K562 (cell line): ENCODE measurements around the gene CRYAA. TPM values are rescaled to one million over a fixed set of nuclear protein-coding genes. Genes with fewer than 3 reads are reported as not detected.

Experiments used
- ATAC-seq: fragments of 200-7000 bp; cut with Tn5 transposase; 3 replicates; pipeline ENCODE4 v1.9.1; 2020; ENCODE audit warnings: moderate library complexity
- BruUV-seq: library from RNA; stranded (reverse); fragments of 400-500 nt; replicated peaks from 2 replicates; lab custom pipeline; 2021; lab: Mats Ljungman, UMichigan
- CTCF ChIA-PET: fragments of 300-600 bp; formaldehyde crosslinking; extraction: SDS; loops from one replicate; lab custom pipeline; 2021; ENCODE audit warnings: low intra/inter-chr PET ratio; lab: Yijun Ruan, JAX
- POLR2A ChIA-PET: fragments of 300-600, 350-650 bp; sonication (Branson Sonifier 250); formaldehyde crosslinking; extraction: SDS; loops from one replicate; lab custom pipeline; 2021; ENCODE audit warnings: antibody characterized with exemption, inconsistent platforms; lab: Yijun Ruan, JAX
- DNase-seq, 4 experiments: peaks; one replicate each; pipeline versions ENCODE4 v3.0.0 to v3.0.0-alpha.2; 2011 to 2018; ENCODE audit warnings: low spot score in 3 of 4, mixed read lengths in 3 of 4; ENCODE audit errors: extremely low read depth in 1 of 4
- FAIRE-seq: peaks from 2 replicates; lab custom pipeline; 2011; peaks lifted over from hg19 to GRCh38; lab: Jason Lieb, UNC
- H2AFZ ChIP-seq: 2 replicates; pipeline ENCODE4 v1.6.0; 2011; ENCODE audit warnings: low read depth, low read length, control low read depth, inconsistent platforms
- H3K27ac ChIP-seq: fragments of 200-600 bp; 3 replicates; pipeline ENCODE4 v1.8.0; 2011; ENCODE audit warnings: low read depth, mild to moderate bottlenecking, control low read depth, inconsistent platforms, low read length, moderate library complexity, mixed read lengths; ENCODE audit errors: extremely low read depth
- H3K27me3 ChIP-seq, 2 experiments: fragments of 300-600 bp in 1 of 2; 2 replicates in 1 of 2; 3 replicates in 1 of 2; pipeline versions ENCODE4 v1.6.0 to v1.8.0; 2011; ENCODE audit warnings: inconsistent platforms in 2 of 2, low read length in 2 of 2, mild to moderate bottlenecking in 1 of 2, mixed read lengths in 1 of 2, moderate library complexity in 1 of 2; ENCODE audit not compliant: control insufficient read depth in 2 of 2, insufficient read depth in 2 of 2
- H3K36me3 ChIP-seq: fragments of 300-600 bp; 3 replicates; pipeline ENCODE4 v1.8.0; 2011; ENCODE audit warnings: mild to moderate bottlenecking, low read length, inconsistent platforms; ENCODE audit not compliant: control insufficient read depth, insufficient read depth
- H3K4me1 ChIP-seq, 2 experiments: fragments of 200-600 bp in 1 of 2; replicated peaks in 1 of 2; 2 replicates in 1 of 2; 3 replicates in 1 of 2; pipeline versions ENCODE4 v1.5.1 to v1.8.0; 2011; ENCODE audit warnings: inconsistent platforms in 2 of 2, low read length in 2 of 2, mild to moderate bottlenecking in 1 of 2, mixed read lengths in 1 of 2, moderate library complexity in 1 of 2; ENCODE audit not compliant: control insufficient read depth in 2 of 2, insufficient read depth in 2 of 2
- H3K4me2 ChIP-seq: 2 replicates; pipeline ENCODE4 v1.6.1; 2011; ENCODE audit warnings: low read length, control low read depth, inconsistent platforms, mixed read lengths; ENCODE audit not compliant: insufficient read depth
- H3K4me3 ChIP-seq: fragments of 200-600 bp; sonication (generic), shearing (Covaris generic); 2 replicates; pipeline ENCODE4 v1.5.1; 2016; ENCODE audit warnings: control low read depth, inconsistent platforms
- H3K79me2 ChIP-seq: fragments of 200-600 bp; 3 replicates; pipeline ENCODE4 v1.8.0; 2011; ENCODE audit warnings: low read length, inconsistent platforms; ENCODE audit not compliant: control insufficient read depth, insufficient read depth
- H3K9ac ChIP-seq, 2 experiments: 2 replicates each; pipeline versions ENCODE4 v1.6.0 to v1.6.1; 2011; ENCODE audit warnings: low read depth in 2 of 2, low read length in 2 of 2, control low read depth in 1 of 2, inconsistent platforms in 1 of 2, mild to moderate bottlenecking in 1 of 2, mixed read lengths in 1 of 2; ENCODE audit not compliant: insufficient read depth in 1 of 2
- H3K9me1 ChIP-seq: one replicate; pipeline ENCODE4 v1.6.0; 2011; ENCODE audit warnings: inconsistent platforms, mild to moderate bottlenecking, low read length, moderate library complexity; ENCODE audit not compliant: control insufficient read depth, insufficient read depth
- H3K9me3 ChIP-seq: replicated peaks from 2 replicates; pipeline ENCODE4 v1.5.1; 2011; ENCODE audit warnings: low read depth, low read length, inconsistent platforms; ENCODE audit not compliant: control insufficient read depth, insufficient read depth
- H4K20me1 ChIP-seq: replicated peaks from 2 replicates; pipeline ENCODE4 v1.6.1; 2011; ENCODE audit warnings: low read length, inconsistent platforms, mixed read lengths; ENCODE audit not compliant: control insufficient read depth, insufficient read depth
- CTCF ChIP-seq, 3 experiments: IDR thresholded peaks in 2 of 3; conservative IDR thresholded peaks in 1 of 3; 2 replicates each; pipeline ENCODE4 v1.5.1; 2011 to 2012; ENCODE audit warnings: low read length in 3 of 3, mild to moderate bottlenecking in 3 of 3, control low read depth in 2 of 3, improper control_type of control experiment in 1 of 3, inconsistent platforms in 1 of 3, low read depth in 1 of 3, mixed read lengths in 1 of 3, moderate library complexity in 1 of 3; ENCODE audit not compliant: insufficient read depth in 2 of 3
- WGBS: fragments of 100-300 bp; shearing (Covaris generic); methylation state at CpG from one replicate; pipeline ENCODE4 v1.1.6; 2016; ENCODE audit warnings: low coverage, mixed read lengths; ENCODE audit not compliant: insufficient coverage; ENCODE audit errors: missing lambda C conversion rate; 5-methylcytosine and 5-hydroxymethylcytosine counted together
- in situ Hi-C: fragments of 300-500 bp; cut with MboI; formaldehyde crosslinking; loops from 4 replicates; pipeline ENCODE4 v1.15.0; 2018; ENCODE audit warnings: inconsistent platforms, mixed read lengths
- intact Hi-C: fragments of 100-400 bp; cut with micrococcal nuclease; formaldehyde crosslinking; loops from 2 replicates; pipeline ENCODE4 v1.14.2; 2022
- polyA plus RNA-seq, 8 experiments: library from polyadenylated mRNA; depleted of rRNA in 4 of 8; stranded (reverse) in 5 of 8; unstranded in 3 of 8; fragments of >200 nt; fragmentation: Nextera tagmentation in 2 of 8; fragmentation: Illumina TruSeq in 1 of 8; extraction: Ambion mirVana in 2 of 8; extraction: Trizol in 1 of 8; gene quantifications; 2 replicates each; pipeline versions ENCODE4 v1.2.1 to v1.2.3, GENCODE V29; 2011 to 2014; ENCODE audit warnings: inconsistent platforms in 1 of 8, missing spikeins in 1 of 8
- total RNA-seq, 7 experiments: library from RNA; depleted of rRNA in 6 of 7; stranded (reverse); fragments of >200 nt in 6 of 7; fragmentation: Illumina TruSeq in 2 of 7; extraction: Trizol in 2 of 7; gene quantifications; 2 replicates each; pipeline versions ENCODE4 v1.2.1 to v1.2.3, GENCODE V29; 2011 to 2021; ENCODE audit warnings: low replicate concordance in 1 of 7
- TF ChIP-seq, protein P1 (sequence below): fragments of 450-650 bp; conservative IDR thresholded peaks from 2 replicates; pipeline ENCODE4 v1.6.1; 2016; ENCODE audit warnings: missing genetic modification characterization, low read depth, mild to moderate bottlenecking, missing compliant biosample characterization, moderate library complexity

The CRYAA gene
- total and polyA plus RNA-seq, 9 of the 15 experiments (the other 6 are each of a cell fraction or from before 2014, with no cell fraction given) = not detected

DNA sequence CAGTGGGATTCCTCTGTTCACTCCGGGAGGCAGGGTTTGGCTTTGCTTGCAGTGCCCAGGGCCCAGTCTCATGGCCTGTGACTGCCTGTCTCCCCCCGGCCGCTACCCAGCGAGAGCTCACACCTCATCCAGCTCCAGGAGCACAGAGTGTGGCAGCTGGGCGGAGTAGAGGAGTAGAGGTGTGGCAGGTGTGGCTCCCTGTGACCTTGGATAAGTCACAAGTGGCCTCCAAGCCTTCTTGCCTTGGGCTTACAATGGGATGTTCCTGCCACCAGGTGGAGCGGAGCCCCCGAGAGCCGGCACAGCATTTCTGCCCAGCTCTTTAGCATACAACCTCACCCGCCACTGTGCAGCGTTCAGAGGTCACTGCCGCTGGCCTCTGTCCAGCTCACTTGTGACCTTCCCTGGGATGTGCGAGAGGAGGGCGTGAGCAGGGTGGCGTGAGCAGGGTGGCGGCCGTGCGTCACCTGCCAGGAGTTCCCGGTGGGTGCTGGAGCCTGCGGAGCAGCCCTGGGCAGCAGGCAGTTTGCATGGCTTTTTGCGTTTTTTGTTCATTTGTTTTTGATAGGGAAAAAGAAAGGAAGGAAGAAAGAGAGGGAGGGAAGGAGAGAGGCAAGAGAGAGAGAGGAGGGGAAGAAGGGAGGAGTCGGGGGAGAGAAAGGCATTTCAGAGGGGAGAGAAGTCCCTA, 42.4 kb downstream of the CRYAA start:
- no peak for DNase-seq
- Histone ChIP-seq H3K9me3 (0 out of 2 replicates have a peak, but pooled peaks cover 1% of the 10 kb centered on the region), H3K79me2 (no peaks in the 10 kb centered on the region), H3K4me3 (no peak overlapping the region), H3K4me1 (no peaks in the 10 kb centered on the region), H3K9me1 (no peaks in the 10 kb centered on the region), H3K36me3 (no peaks in the 10 kb centered on the region), H3K4me2 (no peak overlapping the region), H4K20me1 (no peaks in the 10 kb centered on the region), H2AFZ (no peak overlapping the region), H3K9ac (no peak overlapping the region), H3K27ac (no peak overlapping the region), H3K27me3 (peaks cover 8 to 40% of the 10 kb centered on the region in 2 experiments; a peak in 4 of 5 replicates)
- ATAC-seq = peak; percentile 33; the same call in 1 of the 3 replicates
- intact Hi-C loops (no loop called here), in situ Hi-C loops (loop anchor here (25.0 kb wide), 1 partner anchor 276 kb away; no protein-coding TSS in a partner anchor)
- BruUV-seq = no TSS peak
- no peak for FAIRE-seq
- POLR2A ChIA-PET = no interaction called here
- WGBS = 0% methylated on average over 21 of the region's 21 CpGs
- TF ChIP-seq CTCF (IDR thresholded peaks at IDR 0.05 in 2 of 3, conservative IDR thresholded peaks at IDR 0.05 in 1 of 3; ENCODE audit: insufficient read depth in 2 of 3, low read depth in 1 of 3, low read length in 3 of 3) = 0 out of 6 replicates have a peak, but pooled peaks of 1 of the 3 experiments have one; percentile 21
- TF ChIP-seq, protein P1, sequence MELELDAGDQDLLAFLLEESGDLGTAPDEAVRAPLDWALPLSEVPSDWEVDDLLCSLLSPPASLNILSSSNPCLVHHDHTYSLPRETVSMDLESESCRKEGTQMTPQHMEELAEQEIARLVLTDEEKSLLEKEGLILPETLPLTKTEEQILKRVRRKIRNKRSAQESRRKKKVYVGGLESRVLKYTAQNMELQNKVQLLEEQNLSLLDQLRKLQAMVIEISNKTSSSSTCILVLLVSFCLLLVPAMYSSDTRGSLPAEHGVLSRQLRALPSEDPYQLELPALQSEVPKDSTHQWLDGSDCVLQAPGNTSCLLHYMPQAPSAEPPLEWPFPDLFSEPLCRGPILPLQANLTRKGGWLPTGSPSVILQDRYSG (tag) = no peak
- CTCF ChIA-PET = no interaction called here
